NCI-H1694 (cell line): ENCODE data around the gene GAB2.
"Not testable (repeated sequence)": the region's sequence is repeated elsewhere in the genome, so short reads cannot be mapped to it uniquely, and the experiment has no call there.

ENCODE experiments used
- DNase-seq: peaks from one replicate; lab custom pipeline; 2025; lab: John Stamatoyannopoulos, UW

Gene GAB2

DNA sequence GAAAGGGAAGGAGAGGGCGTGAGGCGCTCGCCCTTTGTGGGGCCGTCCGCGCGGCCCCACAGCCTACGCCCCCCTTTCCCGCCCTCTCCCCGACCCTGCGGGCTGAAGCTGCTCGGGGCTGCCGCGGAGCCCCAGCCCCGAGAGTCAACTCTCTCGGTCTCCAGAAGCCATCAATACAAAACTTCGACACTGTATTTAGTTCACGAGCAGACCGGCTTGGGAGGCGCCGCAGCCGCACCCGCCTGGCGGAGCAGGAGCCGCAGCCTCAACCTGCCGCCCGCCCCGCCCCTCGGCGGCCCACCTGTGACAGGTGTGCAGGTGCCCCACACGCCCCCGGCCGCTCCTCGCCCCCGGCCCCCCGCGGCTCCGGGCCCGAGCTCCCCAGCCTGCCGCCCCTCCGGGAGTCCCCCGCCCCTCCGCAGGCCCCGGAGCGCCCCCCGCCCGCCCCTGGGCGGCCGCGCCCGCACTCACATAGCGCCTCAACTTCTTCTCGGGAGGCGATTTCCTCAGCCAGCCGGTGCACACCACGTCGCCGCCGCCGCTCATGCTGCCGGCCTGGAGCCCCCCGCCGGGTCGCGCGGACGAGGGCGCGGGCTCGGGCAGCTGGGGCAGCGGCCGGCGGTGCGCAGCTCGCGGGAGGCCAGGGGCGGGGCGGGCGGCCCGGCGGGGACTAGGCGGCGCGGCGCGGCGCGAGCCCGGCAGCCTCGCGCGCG lies at the start of gene GAB2:
GAB2 (minus strand) TSS at position 646 of the 713 bp plus-strand sequence; CDS start at position 546, 100 bp downstream.
- DNase-seq: no peak

GRCh38 chr11:78467370-78467769 lies 49.8 kb upstream of the GAB2 start:
- no peak for DNase-seq

DNA sequence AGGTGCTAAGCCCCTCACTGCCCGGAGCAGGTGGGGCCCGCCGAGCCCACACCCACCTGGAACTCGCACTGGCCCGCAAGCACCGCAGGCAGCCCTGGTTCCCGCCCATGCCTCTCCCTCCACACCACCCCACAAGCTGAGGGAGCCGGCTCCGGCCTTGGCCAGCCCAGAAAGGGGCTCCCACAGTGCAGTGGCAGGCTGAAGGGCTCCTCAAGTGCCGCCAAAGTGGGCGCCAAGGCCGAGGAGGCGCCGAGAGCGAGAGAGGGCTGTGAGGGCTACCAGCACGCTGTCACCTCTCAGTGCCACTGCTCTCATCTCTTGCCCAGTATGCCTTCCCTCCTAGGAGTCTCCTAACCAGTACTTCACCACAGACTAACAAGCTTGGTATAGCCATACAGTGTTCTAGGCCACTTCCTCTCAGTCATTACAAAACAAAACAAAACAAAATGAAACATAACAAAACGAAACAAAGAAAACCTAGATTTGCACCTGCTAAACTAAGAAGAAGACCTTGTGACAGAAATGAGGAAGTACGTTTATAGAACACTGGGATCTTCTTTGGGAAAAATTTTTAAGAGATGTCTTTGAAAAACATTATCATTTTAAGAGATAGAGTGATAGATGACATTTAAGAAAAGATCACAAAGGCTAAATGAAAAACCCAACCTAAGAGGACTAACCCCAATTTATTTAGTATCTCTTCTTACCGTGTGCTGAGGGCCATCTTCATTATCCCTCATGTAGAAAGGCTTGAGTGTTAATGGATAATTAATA lies 47.7 kb upstream of the GAB2 start:
- no peak for DNase-seq

DNA sequence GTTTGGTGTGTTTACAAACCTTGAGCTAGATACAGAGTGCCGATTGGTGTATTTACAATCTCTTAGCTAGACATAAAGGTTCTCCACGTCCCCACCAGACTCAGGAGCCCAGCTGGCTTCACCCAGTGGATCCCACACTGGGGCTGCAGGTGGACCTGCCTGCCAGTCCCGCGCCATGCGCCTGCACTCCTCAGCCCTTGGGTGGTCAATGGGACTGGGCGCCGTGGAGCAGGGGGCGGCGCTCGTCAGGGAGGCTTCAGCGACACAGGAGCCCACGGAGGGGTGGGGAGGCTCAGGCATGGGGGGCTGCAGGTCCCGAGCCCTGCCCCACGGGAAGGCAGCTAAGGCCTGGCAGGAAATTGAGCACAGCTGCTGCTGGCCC lies 47.2 kb upstream of the GAB2 start:
- DNase-seq: not testable (repeated sequence)

- no peak for DNase-seq
Measured at GRCh38 chr11:78460471-78460870, 42.9 kb upstream of the GAB2 start.

DNA sequence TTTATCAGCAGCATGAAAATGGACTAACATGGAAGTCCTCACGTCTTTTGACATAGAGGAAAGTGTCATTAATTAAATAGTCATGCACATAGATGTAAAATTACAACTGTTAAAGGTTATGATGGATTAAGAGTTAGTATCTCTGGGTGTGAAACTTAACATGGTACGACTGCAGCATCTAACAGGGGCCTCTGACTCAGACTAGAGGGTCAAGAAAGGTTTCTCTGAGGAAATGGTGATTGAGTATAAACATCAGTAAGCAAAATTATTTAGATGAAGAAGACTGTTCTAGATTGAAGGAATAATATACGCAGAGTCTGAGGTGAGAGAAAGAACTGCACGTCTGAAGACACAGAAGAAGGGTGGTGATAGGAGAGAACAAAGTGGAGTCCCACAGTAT lies 42.1 kb upstream of the GAB2 start:
- DNase-seq: no peak

GRCh38 chr11:78457448-78457847 lies 39.8 kb upstream of the GAB2 start:
- no peak for DNase-seq

- DNase-seq: no peak
Measured at GRCh38 chr11:78453140-78453935, 35.7 kb upstream of the GAB2 start.

GRCh38 chr11:78451371-78452150 lies 33.9 kb upstream of the GAB2 start:
- DNase-seq: no peak

DNA sequence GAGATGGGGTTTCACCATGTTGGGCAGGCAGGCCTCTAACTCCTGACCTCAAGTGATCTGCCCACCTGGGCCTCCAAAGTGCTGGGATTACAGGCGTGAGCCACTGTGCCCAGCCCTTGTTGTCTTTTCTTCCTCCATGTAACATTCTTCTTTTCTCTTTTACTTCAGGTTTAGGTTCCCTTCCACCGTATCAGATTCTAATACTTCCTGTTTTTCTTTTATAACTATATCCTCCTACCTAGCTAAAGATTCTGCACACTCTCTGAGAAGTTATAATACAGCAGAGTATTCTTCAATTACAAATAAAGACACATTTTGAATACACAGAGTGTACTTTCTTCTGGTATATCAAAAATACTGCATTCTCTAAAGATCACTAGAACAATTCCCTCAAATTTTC lies 33.2 kb upstream of the GAB2 start:
- DNase-seq: no peak

DNA sequence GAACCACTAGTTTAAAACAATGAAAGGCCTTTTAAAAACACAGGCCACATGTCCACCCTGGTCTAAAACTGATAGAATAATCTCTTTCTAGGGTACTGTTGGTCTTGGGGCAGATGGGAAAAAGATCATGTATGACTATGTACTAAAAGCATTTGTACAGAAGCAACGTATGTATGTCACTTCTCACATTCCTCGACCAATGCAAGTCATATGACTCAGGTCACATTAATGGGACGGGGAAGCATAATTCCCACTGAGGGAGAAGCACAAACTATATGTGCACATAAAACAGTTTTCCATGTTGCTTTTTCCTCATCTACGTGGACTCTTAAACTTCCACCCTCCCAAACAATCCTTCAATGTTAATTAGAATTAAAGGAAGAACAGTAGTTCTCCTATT lies 32.2 kb upstream of the GAB2 start:
- no peak for DNase-seq

- DNase-seq: no peak
Measured at GRCh38 chr11:78446210-78446609, 28.6 kb upstream of the GAB2 start.

DNA sequence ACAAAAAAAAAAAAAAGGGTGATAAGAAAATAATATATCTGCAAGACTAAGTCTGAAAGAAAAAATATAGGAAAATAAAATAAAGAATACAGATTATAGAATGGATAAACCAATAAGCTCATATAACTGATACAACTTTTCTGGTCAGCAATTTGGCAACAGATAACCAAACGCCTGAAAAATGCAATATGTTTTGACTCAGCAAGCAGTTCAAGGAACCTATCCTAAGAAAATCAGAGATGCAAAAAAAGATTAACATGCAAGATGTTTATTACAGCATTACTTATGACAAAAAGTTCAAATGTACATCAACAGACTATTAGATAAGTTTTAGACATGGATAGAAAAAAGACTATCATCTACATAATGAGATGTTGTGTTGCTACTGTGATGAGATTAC lies 27.1 kb upstream of the GAB2 start:
- DNase-seq: no peak

GRCh38 chr11:78441956-78442355 lies 24.3 kb upstream of the GAB2 start:
- DNase-seq: no peak

- DNase-seq: no peak
Measured at GRCh38 chr11:78438298-78438975, 20.8 kb upstream of the GAB2 start.

DNA sequence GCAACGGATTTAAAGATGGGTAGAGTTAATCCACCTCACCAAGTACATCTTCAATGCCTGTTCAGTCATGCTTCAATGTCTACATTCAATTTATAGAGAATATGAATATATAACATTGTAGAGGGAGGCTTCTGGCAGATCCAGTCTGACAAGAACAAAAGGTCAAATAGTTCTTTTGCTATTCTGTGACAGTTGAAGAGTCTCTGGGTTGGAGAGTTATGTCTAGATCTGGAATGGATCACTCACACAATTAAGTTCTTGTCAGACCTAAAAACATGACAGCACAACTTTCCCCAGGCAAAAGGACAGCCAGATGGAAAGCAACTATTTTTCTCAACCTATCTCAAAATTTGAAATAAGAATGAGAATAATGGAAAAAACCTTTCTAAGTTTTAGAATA lies 15.3 kb upstream of the GAB2 start:
- DNase-seq: no peak

GRCh38 chr11:78432058-78432515 lies 14.5 kb upstream of the GAB2 start:
- no peak for DNase-seq

DNA sequence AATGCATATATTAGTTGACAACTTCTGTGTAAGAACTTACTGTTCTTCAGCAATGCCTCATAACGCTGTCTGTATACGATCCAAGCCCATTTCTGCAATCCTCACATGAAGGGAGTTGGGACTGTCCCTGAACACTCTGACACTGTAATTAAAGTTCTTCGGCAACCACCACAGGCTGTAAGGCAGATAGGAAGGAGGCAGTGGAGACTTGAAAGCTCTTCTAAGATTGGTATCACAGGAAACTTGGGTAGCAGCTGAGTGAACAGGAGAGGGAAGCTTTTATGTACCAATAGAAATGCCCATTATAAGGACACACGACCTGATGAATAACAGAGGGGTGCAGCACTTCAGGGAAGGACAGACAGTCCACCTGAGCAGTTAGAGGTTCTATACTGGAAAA lies 12.0 kb upstream of the GAB2 start:
- DNase-seq: no peak

DNA sequence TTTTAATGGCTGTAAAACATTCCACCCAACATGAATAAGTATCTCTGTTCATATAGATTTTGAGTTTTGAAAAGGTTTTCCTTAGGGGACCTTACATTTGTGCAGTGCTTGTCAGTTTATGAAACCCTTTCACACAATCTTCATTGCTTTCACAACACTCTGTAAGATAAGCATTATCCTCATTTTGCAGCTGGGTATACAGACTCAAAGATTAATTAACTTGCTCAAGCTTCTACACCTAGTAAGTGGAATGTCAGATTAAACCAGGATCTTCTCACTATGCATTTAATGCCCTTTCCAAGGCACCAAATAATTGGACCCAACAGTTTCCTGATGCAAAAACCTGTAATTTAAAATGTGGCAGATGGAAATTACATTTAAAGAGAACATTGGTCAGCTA lies 11.6 kb upstream of the GAB2 start:
- no peak for DNase-seq

DNA sequence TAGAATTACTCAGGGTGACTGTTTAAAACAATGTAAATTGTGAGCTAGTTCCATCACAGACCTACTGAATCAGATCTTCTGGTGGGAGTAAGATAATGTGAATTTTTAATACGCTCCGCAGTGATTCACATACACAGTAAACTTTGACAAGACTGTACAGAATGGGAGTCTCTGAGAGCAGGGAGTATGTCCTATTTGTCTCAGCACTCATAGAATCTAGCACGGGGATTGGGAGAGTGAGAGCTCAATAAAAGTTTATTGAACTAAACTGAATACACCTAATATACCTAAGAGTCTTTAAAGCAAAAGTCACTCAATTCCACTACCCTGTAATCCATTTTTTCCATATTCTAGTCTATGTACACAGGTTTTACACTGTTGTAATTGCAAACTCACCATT lies 11.2 kb upstream of the GAB2 start:
- DNase-seq: no peak

DNA sequence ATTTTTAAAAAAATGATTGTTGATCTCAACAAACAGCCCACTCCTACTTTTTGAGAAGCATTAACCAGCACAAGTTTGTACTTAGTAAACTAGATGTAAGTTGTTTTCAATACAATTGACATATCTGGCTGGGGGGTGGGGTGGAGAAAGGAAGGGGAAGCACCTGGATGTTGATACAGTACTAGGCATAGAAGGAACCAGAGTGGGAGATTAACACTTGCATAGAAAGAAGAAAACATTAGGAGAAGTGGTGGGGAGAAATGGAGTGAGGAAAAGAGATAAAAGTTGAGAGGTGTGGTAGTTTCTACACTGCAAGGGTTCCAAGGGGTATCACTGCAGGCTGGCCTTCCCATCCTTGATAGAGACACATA lies 10.6 kb upstream of the GAB2 start:
- DNase-seq: no peak
